Astrocyte (in vitro differentiated cells and primary cell): ENCODE results near the gene KRT80. TPM values are rescaled to one million over a fixed set of nuclear protein-coding genes. Genes with fewer than 3 reads are reported as not detected.

Experiments used
- DNase-seq: peaks from one replicate; pipeline ENCODE4 v3.0.0-alpha.2; 2010; ENCODE audit warnings: low read depth
- FAIRE-seq: peaks from 2 replicates; lab custom pipeline; 2011; peaks lifted over from hg19 to GRCh38; lab: Jason Lieb, UNC
- H2AFZ ChIP-seq: 2 replicates; pipeline ENCODE4 v1.6.0; 2012; ENCODE audit warnings: low read depth, low read length, inconsistent platforms
- H3K27ac ChIP-seq: 2 replicates; pipeline ENCODE4 v1.5.1; 2011; ENCODE audit warnings: low read depth, low read length, inconsistent platforms
- H3K27me3 ChIP-seq: 2 replicates; pipeline ENCODE4 v1.6.0; 2011; ENCODE audit warnings: low read length, inconsistent platforms; ENCODE audit not compliant: insufficient read depth
- H3K36me3 ChIP-seq: 2 replicates; pipeline ENCODE4 v1.5.1; 2011; ENCODE audit warnings: low read length, inconsistent platforms; ENCODE audit not compliant: insufficient read depth
- H3K4me1 ChIP-seq: 2 replicates; pipeline ENCODE4 v1.5.1; 2011; ENCODE audit warnings: low read length, inconsistent platforms; ENCODE audit not compliant: insufficient read depth
- H3K4me2 ChIP-seq: 2 replicates; pipeline ENCODE4 v1.6.0; 2012; ENCODE audit warnings: low read length, inconsistent platforms
- H3K4me3 ChIP-seq: 2 replicates; pipeline ENCODE4 v1.5.1; 2011; ENCODE audit warnings: low read depth, mild to moderate bottlenecking, low read length, inconsistent platforms; ENCODE audit not compliant: insufficient read depth
- H3K79me2 ChIP-seq: 2 replicates; pipeline ENCODE4 v1.6.0; 2012; ENCODE audit warnings: mild to moderate bottlenecking, low read length, inconsistent platforms; ENCODE audit not compliant: insufficient read depth
- H3K9ac ChIP-seq: 2 replicates; pipeline ENCODE4 v1.6.0; 2012; ENCODE audit warnings: mild to moderate bottlenecking, low read length, inconsistent platforms
- H3K9me3 ChIP-seq: 2 replicates; pipeline ENCODE4 v1.5.1; 2012; ENCODE audit warnings: low read depth, mild to moderate bottlenecking, low read length, inconsistent platforms; ENCODE audit not compliant: insufficient read depth
- H4K20me1 ChIP-seq: 2 replicates; pipeline ENCODE4 v1.6.0; 2012; ENCODE audit warnings: low read length, inconsistent platforms; ENCODE audit not compliant: insufficient read depth
- H3K27ac Mint-ChIP-seq: one replicate; pipeline ENCODE4 v1.8.0; 2021; ENCODE audit warnings: mild to moderate bottlenecking, mixed read lengths; ENCODE audit not compliant: unreplicated experiment
- H3K27me3 Mint-ChIP-seq: one replicate; pipeline ENCODE4 v1.8.0; 2021; ENCODE audit warnings: low read depth, mixed read lengths; ENCODE audit not compliant: unreplicated experiment
- H3K36me3 Mint-ChIP-seq: one replicate; pipeline ENCODE4 v1.8.0; 2021; ENCODE audit warnings: low read depth, mixed read lengths; ENCODE audit not compliant: unreplicated experiment
- H3K4me1 Mint-ChIP-seq: one replicate; pipeline ENCODE4 v1.8.0; 2021; ENCODE audit warnings: low read depth, mixed read lengths; ENCODE audit not compliant: unreplicated experiment
- H3K4me3 Mint-ChIP-seq: one replicate; pipeline ENCODE4 v1.8.0; 2021; ENCODE audit warnings: mild to moderate bottlenecking, moderate library complexity, mixed read lengths; ENCODE audit not compliant: unreplicated experiment
- H3K9me3 Mint-ChIP-seq: one replicate; pipeline ENCODE4 v1.8.0; 2021; ENCODE audit warnings: mild to moderate bottlenecking, mixed read lengths; ENCODE audit not compliant: unreplicated experiment
- CTCF ChIP-seq: IDR thresholded peaks from 2 replicates; pipeline ENCODE4 v1.5.1; 2011; ENCODE audit warnings: low read depth, mild to moderate bottlenecking, inconsistent platforms, low read length, moderate library complexity; ENCODE audit not compliant: insufficient read depth
- EZH2 ChIP-seq: IDR thresholded peaks from 2 replicates; pipeline ENCODE4 v1.6.1; 2012; ENCODE audit warnings: mild to moderate bottlenecking, low read length, inconsistent platforms; ENCODE audit not compliant: insufficient read depth
- total RNA-seq: library from RNA; stranded (reverse); gene quantifications from 2 replicates; pipeline ENCODE4 v1.2.1, GENCODE V29; 2021

KRT80 gene
- total RNA-seq, 1 donor from 2014 or later, result 3.6 TPM

- peaks cover 10% of the 10 kb centered on the region for H3K27me3 Mint-ChIP-seq
- no peaks in the 10 kb centered on the region for H3K36me3 Mint-ChIP-seq
- H3K9me3 ChIP-seq, result no peaks in the 10 kb centered on the region
- peaks cover 26% of the 10 kb centered on the region for H3K4me1 Mint-ChIP-seq
- H3K27ac ChIP-seq, result peak overlapping the region; percentile 100
- H3K4me1 ChIP-seq, result peaks cover 39% of the 10 kb centered on the region
- H2AFZ ChIP-seq, result no peak overlapping the region
- peak overlapping the region; percentile 91 for H3K9ac ChIP-seq
- FAIRE-seq, result no peak
- H4K20me1 ChIP-seq, result no peaks in the 10 kb centered on the region
- H3K27ac Mint-ChIP-seq, result peak overlapping the region; percentile 15
- no peaks in the 10 kb centered on the region for H3K9me3 Mint-ChIP-seq
- H3K27me3 ChIP-seq, result no peaks in the 10 kb centered on the region
- no peak overlapping the region for H3K4me3 Mint-ChIP-seq
- H3K36me3 ChIP-seq, result no peaks in the 10 kb centered on the region
- DNase-seq, result no peak
- H3K4me2 ChIP-seq, result peak overlapping the region; percentile 71
- no peak overlapping the region for H3K4me3 ChIP-seq
- TF ChIP-seq CTCF, result no peak
- TF ChIP-seq EZH2, result no peak
- peaks cover 5% of the 10 kb centered on the region for H3K79me2 ChIP-seq
These were observed 45.6 kb downstream of the KRT80 start for GRCh38 chr12:52146089-52146821.

GRCh38 chr12:52145228-52146088 is 46.4 kb downstream of the KRT80 start:
- peak overlapping the region; percentile 100 for H3K27ac ChIP-seq
- no peak overlapping the region for H2AFZ ChIP-seq
- H3K4me2 ChIP-seq, result no peak overlapping the region
- no peak overlapping the region for H3K4me3 ChIP-seq
- Mint-ChIP-seq H3K4me1 (peaks cover 28% of the 10 kb centered on the region), H3K27me3 (peaks cover 16% of the 10 kb centered on the region), H3K9me3 (no peaks in the 10 kb centered on the region), H3K36me3 (no peaks in the 10 kb centered on the region), H3K27ac (peak overlapping the region; percentile 15), H3K4me3 (no peak overlapping the region)
- H3K27me3 ChIP-seq, result no peaks in the 10 kb centered on the region
- peaks cover 5% of the 10 kb centered on the region for H3K79me2 ChIP-seq
- DNase-seq (no peak), FAIRE-seq (no peak)
- no peaks in the 10 kb centered on the region for H3K36me3 ChIP-seq
- peaks cover 39% of the 10 kb centered on the region for H3K4me1 ChIP-seq
- H4K20me1 ChIP-seq, result no peaks in the 10 kb centered on the region
- TF ChIP-seq CTCF (no peak), EZH2 (no peak)
- peak overlapping the region; percentile 91 for H3K9ac ChIP-seq
- no peaks in the 10 kb centered on the region for H3K9me3 ChIP-seq
